Measurements from ENCODE around the gene NPAT.

The NPAT gene

GRCh38 chr11:108144615-108145014 lies 77.8 kb downstream of the NPAT start:
- H4K8ac ChIP-seq (ENCODE audit: low read depth, low read length): no peak overlapping the region
- no peaks in the 10 kb centered on the region for H3K4me1 ChIP-seq (ENCODE audit: control insufficient read depth in 1 of 2, insufficient read depth in 2 of 2, low read length in 2 of 2)
- no peak overlapping the region for H3K4me3 ChIP-seq (ENCODE audit: low read depth, low read length)
- H3K9me3 ChIP-seq (ENCODE audit: insufficient read depth, low read depth, low read length): no peaks in the 10 kb centered on the region
- H2AK5ac ChIP-seq (ENCODE audit: low read length): no peak overlapping the region
- H3K27me3 ChIP-seq (ENCODE audit: insufficient read depth, low read length): no peaks in the 10 kb centered on the region
- no peak for DNase-seq
- no peak overlapping the region for H2BK12ac ChIP-seq (ENCODE audit: low read length)
- no peak overlapping the region for H3K9ac ChIP-seq (ENCODE audit: low read length)
- H3K4me2 ChIP-seq (ENCODE audit: low read length): no peak overlapping the region
- H3K36me3 ChIP-seq (ENCODE audit: control insufficient read depth in 1 of 2, insufficient read depth in 2 of 2, low read length in 2 of 2): peaks cover 16 to 19% of the 10 kb centered on the region in 2 experiments
- H3K27ac ChIP-seq (ENCODE audit: low read depth, low read length): no peak overlapping the region
- H4K12ac ChIP-seq (ENCODE audit: low read depth, low read length): no peak overlapping the region
- no peak overlapping the region for H3K23ac ChIP-seq (ENCODE audit: low read length)
- no peak overlapping the region for H4K91ac ChIP-seq (ENCODE audit: low read depth, low read length)
- no peak overlapping the region for H2AFZ ChIP-seq (ENCODE audit: insufficient read depth, low read length, poor library complexity)
- no CpG with 5 or more reads among the region's 3 CpGs for WGBS (ENCODE audit: extremely low coverage, insufficient coverage, insufficient read length)
- no peaks in the 10 kb centered on the region for H3K79me2 ChIP-seq (ENCODE audit: control insufficient read depth, insufficient read depth, low read length, poor library complexity)
- H3K4ac ChIP-seq (ENCODE audit: low read depth, low read length): no peak overlapping the region
- H2BK5ac ChIP-seq (ENCODE audit: low read depth, low read length, poor library complexity): no peak overlapping the region
- no peak overlapping the region for H3K14ac ChIP-seq (ENCODE audit: low read length)
- no peak overlapping the region for H2BK120ac ChIP-seq (ENCODE audit: insufficient read depth, low read length, poor library complexity)
- no peak overlapping the region for H3K18ac ChIP-seq (ENCODE audit: low read length)
- H3K79me1 ChIP-seq (ENCODE audit: low read length): no peaks in the 10 kb centered on the region

GRCh38 chr11:108142304-108142703 lies 80.1 kb downstream of the NPAT start:
- H2BK12ac ChIP-seq (ENCODE audit: low read length): no peak overlapping the region
- H3K4ac ChIP-seq (ENCODE audit: low read depth, low read length): no peak overlapping the region
- H2AFZ ChIP-seq (ENCODE audit: insufficient read depth, low read length, poor library complexity): no peak overlapping the region
- no peaks in the 10 kb centered on the region for H3K27me3 ChIP-seq (ENCODE audit: insufficient read depth, low read length)
- H3K18ac ChIP-seq (ENCODE audit: low read length): no peak overlapping the region
- no peak overlapping the region for H2BK5ac ChIP-seq (ENCODE audit: low read depth, low read length, poor library complexity)
- H3K79me1 ChIP-seq (ENCODE audit: low read length): no peaks in the 10 kb centered on the region
- H3K9me3 ChIP-seq (ENCODE audit: insufficient read depth, low read depth, low read length): no peaks in the 10 kb centered on the region
- H4K91ac ChIP-seq (ENCODE audit: low read depth, low read length): no peak overlapping the region
- no peaks in the 10 kb centered on the region for H3K4me1 ChIP-seq (ENCODE audit: control insufficient read depth in 1 of 2, insufficient read depth in 2 of 2, low read length in 2 of 2)
- no CpG with 5 or more reads among the region's 7 CpGs for WGBS (ENCODE audit: extremely low coverage, insufficient coverage, insufficient read length)
- H4K12ac ChIP-seq (ENCODE audit: low read depth, low read length): no peak overlapping the region
- H2AK5ac ChIP-seq (ENCODE audit: low read length): no peak overlapping the region
- H4K8ac ChIP-seq (ENCODE audit: low read depth, low read length): no peak overlapping the region
- no peak overlapping the region for H3K4me3 ChIP-seq (ENCODE audit: low read depth, low read length)
- no peak overlapping the region for H3K9ac ChIP-seq (ENCODE audit: low read length)
- H2BK120ac ChIP-seq (ENCODE audit: insufficient read depth, low read length, poor library complexity): no peak overlapping the region
- H3K27ac ChIP-seq (ENCODE audit: low read depth, low read length): no peak overlapping the region
- H3K4me2 ChIP-seq (ENCODE audit: low read length): no peak overlapping the region
- peaks cover 11 to 13% of the 10 kb centered on the region in 2 experiments for H3K36me3 ChIP-seq (ENCODE audit: control insufficient read depth in 1 of 2, insufficient read depth in 2 of 2, low read length in 2 of 2)
- no peaks in the 10 kb centered on the region for H3K79me2 ChIP-seq (ENCODE audit: control insufficient read depth, insufficient read depth, low read length, poor library complexity)
- H3K14ac ChIP-seq (ENCODE audit: low read length): no peak overlapping the region
- no peak overlapping the region for H3K23ac ChIP-seq (ENCODE audit: low read length)
- DNase-seq: peak; percentile 37 to 79

DNA sequence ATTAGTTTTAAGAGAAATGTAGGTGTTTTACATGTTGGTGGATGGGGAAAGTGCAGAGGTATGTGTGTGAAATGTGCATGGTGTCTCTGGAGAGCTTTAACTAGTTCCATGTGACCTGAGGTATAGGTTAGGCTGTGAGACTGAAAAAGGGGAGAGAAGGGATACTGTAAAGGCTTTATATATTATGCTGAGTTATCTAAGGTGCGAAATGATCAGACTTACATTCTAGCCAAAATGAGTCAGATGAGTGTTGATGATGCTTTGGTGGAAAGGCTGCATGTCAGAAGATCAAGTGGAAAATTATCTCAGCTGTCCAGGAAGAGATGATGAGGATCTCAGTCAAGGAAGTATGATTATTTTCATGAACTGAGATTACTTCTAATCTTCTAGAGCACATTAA lies 85.2 kb downstream of the NPAT start:
- Histone ChIP-seq H2BK120ac (ENCODE audit: insufficient read depth, low read length, poor library complexity) (no peak overlapping the region), H3K36me3 (ENCODE audit: control insufficient read depth in 1 of 2, insufficient read depth in 2 of 2, low read length in 2 of 2) (peaks cover 2 to 7% of the 10 kb centered on the region in 2 experiments), H3K79me1 (ENCODE audit: low read length) (no peaks in the 10 kb centered on the region), H3K4me2 (ENCODE audit: low read length) (no peak overlapping the region), H4K8ac (ENCODE audit: low read depth, low read length) (no peak overlapping the region), H4K91ac (ENCODE audit: low read depth, low read length) (no peak overlapping the region), H3K4me1 (ENCODE audit: control insufficient read depth in 1 of 2, insufficient read depth in 2 of 2, low read length in 2 of 2) (no peaks in the 10 kb centered on the region), H2BK12ac (ENCODE audit: low read length) (no peak overlapping the region), H3K79me2 (ENCODE audit: control insufficient read depth, insufficient read depth, low read length, poor library complexity) (no peaks in the 10 kb centered on the region), H3K27ac (ENCODE audit: low read depth, low read length) (no peak overlapping the region), H3K9ac (ENCODE audit: low read length) (no peak overlapping the region), H4K12ac (ENCODE audit: low read depth, low read length) (no peak overlapping the region), H2AK5ac (ENCODE audit: low read length) (no peak overlapping the region), H3K4me3 (ENCODE audit: low read depth, low read length) (no peak overlapping the region), H3K14ac (ENCODE audit: low read length) (no peak overlapping the region), H3K4ac (ENCODE audit: low read depth, low read length) (no peak overlapping the region), H3K18ac (ENCODE audit: low read length) (no peak overlapping the region), H2BK5ac (ENCODE audit: low read depth, low read length, poor library complexity) (no peak overlapping the region), H3K23ac (ENCODE audit: low read length) (no peak overlapping the region), H2AFZ (ENCODE audit: insufficient read depth, low read length, poor library complexity) (no peak overlapping the region), H3K27me3 (ENCODE audit: insufficient read depth, low read length) (no peaks in the 10 kb centered on the region), H3K9me3 (ENCODE audit: insufficient read depth, low read depth, low read length) (no peaks in the 10 kb centered on the region)
- no CpG with 5 or more reads among the region's 1 CpG for whole genome bisulfite sequencing (ENCODE audit: extremely low coverage, insufficient coverage, insufficient read length)
- no peak for DNase-seq

DNA sequence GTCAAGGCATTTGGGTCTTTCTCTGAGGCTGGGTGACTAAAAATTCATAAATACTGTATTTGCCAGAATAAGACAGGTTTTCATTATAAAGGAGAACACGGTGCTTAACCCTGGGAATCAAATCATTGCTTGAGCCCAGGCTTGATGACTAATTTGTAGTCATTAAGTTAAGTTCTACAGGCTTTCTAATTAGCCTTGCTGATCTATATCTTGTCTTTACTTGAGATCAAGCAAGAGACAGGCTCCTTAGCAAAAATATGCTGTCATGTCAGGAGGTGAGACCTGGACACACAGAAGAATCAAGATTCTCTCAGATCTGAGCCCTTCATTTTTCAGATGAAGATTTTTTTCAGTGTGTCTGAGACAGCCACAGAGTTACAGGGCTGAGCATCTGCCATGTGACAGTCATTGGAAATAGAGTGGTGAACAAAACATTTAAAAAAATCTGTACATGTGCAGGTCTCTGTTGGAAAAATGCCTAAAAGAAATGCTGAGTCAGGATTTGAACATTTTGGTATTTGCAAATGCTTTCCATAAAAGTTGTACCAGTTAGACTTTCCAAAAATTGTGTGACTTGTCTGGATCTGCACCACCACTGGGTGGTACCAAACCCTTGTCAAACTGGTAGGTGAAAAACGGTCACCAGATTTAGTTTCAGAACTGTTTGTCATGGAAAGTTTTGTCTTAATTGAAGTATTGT lies 86.4 kb downstream of the NPAT start:
- no peak overlapping the region for H3K4ac ChIP-seq (ENCODE audit: low read depth, low read length)
- no peak overlapping the region for H3K18ac ChIP-seq (ENCODE audit: low read length)
- H2AK5ac ChIP-seq (ENCODE audit: low read length): no peak overlapping the region
- H3K36me3 ChIP-seq (ENCODE audit: control insufficient read depth in 1 of 2, insufficient read depth in 2 of 2, low read length in 2 of 2): peaks cover under 1 to 5% of the 10 kb centered on the region in 2 experiments
- H3K23ac ChIP-seq (ENCODE audit: low read length): no peak overlapping the region
- no peak overlapping the region for H3K4me2 ChIP-seq (ENCODE audit: low read length)
- no peak overlapping the region for H2AFZ ChIP-seq (ENCODE audit: insufficient read depth, low read length, poor library complexity)
- no CpG with 5 or more reads among the region's 2 CpGs for WGBS (ENCODE audit: extremely low coverage, insufficient coverage, insufficient read length)
- no peak overlapping the region for H2BK120ac ChIP-seq (ENCODE audit: insufficient read depth, low read length, poor library complexity)
- H3K79me1 ChIP-seq (ENCODE audit: low read length): no peaks in the 10 kb centered on the region
- no peak overlapping the region for H3K4me3 ChIP-seq (ENCODE audit: low read depth, low read length)
- H3K9me3 ChIP-seq (ENCODE audit: insufficient read depth, low read depth, low read length): no peaks in the 10 kb centered on the region
- no peak overlapping the region for H3K27ac ChIP-seq (ENCODE audit: low read depth, low read length)
- no peak overlapping the region for H4K12ac ChIP-seq (ENCODE audit: low read depth, low read length)
- no peak overlapping the region for H2BK5ac ChIP-seq (ENCODE audit: low read depth, low read length, poor library complexity)
- H2BK12ac ChIP-seq (ENCODE audit: low read length): no peak overlapping the region
- H4K91ac ChIP-seq (ENCODE audit: low read depth, low read length): no peak overlapping the region
- H4K8ac ChIP-seq (ENCODE audit: low read depth, low read length): no peak overlapping the region
- H3K9ac ChIP-seq (ENCODE audit: low read length): no peak overlapping the region
- H3K14ac ChIP-seq (ENCODE audit: low read length): no peak overlapping the region
- H3K79me2 ChIP-seq (ENCODE audit: control insufficient read depth, insufficient read depth, low read length, poor library complexity): no peaks in the 10 kb centered on the region
- H3K4me1 ChIP-seq (ENCODE audit: control insufficient read depth in 1 of 2, insufficient read depth in 2 of 2, low read length in 2 of 2): no peaks in the 10 kb centered on the region
- DNase-seq: peak in 1 of 2 donors; percentile 5
- no peaks in the 10 kb centered on the region for H3K27me3 ChIP-seq (ENCODE audit: insufficient read depth, low read length)

All from trophoblast cell (in vitro differentiated cells and primary cell).